Activated naive CD4-positive, alpha-beta T cell treated with anti-CD3 and anti-CD28 coated beads, Interleukin-2, amount 50 U/mL, for 72 hours (primary cell): ENCODE results near the gene BIN1. TPM values are rescaled to one million over a fixed set of nuclear protein-coding genes. Genes with fewer than 3 reads are reported as not detected.

Source experiments
- ATAC-seq, 2 donors: fragments of 150-1000 bp; cut with Tn5 transposase; 2 replicates each; pipeline ENCODE4 v1.10.0; 2021; ENCODE audit warnings: mild to moderate bottlenecking in 2 of 2, moderate library complexity in 2 of 2
- DNase-seq, 2 donors: peaks; one replicate each; pipeline ENCODE4 v3.0.0; 2021 to 2022; ENCODE audit warnings: low spot score in 2 of 2
- H3K27ac Mint-ChIP-seq, 2 donors: one replicate each; pipeline ENCODE4 v1.8.0; 2022; ENCODE audit warnings: mild to moderate bottlenecking in 2 of 2, mixed read lengths in 2 of 2
- H3K36me3 Mint-ChIP-seq, 2 donors: one replicate each; pipeline ENCODE4 v1.8.0; 2022; ENCODE audit warnings: mixed read lengths in 2 of 2
- H3K9me3 Mint-ChIP-seq, 2 donors: one replicate each; pipeline ENCODE4 v1.8.0; 2022; ENCODE audit warnings: mixed read lengths in 2 of 2
- total RNA-seq, 2 donors: library from RNA; stranded (reverse); gene quantifications; one replicate each; pipeline ENCODE4 v1.2.3, GENCODE V29; 2022

Gene BIN1
- total RNA-seq, 2 donors from 2014 or later, result 43.0 to 98.3 TPM

DNA sequence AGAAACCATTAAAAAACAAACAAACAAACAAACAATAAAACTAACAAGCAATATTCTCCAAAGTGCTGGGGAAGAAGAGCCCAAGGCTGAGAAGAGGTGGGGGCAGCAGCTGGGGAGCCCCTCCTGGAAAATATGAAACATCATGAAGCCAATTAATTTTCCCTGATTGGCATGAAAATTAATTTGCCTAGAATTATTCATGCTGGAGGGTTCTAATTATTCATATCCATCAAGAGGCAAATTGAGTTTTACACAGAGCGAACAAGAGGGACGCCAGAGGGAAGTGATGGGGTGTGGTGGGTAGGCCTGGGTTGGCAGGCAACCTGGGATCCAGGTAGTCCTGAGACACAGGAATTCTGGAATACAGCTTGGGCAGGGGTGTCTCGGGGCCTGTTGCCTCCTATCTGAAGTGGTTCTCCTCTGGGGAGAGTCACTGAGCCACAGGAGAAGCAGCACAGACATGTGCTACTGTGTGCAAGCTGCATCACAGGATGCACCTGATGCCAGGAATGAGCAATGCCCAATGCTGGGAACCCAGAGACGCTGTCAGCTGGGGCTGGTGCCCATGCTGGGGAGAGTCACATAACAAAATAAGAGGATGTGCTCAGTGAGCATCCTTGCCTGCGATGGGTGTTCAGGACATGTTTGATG is 107.7 kb downstream of the BIN1 start:
- ATAC-seq, result peak in 1 of 2 donors; percentile 43
- no peak for DNase-seq
- H3K9me3 Mint-ChIP-seq, result no peaks in the 10 kb centered on the region
- H3K36me3 Mint-ChIP-seq, result no peaks in the 10 kb centered on the region
- no peak overlapping the region for H3K27ac Mint-ChIP-seq

DNA sequence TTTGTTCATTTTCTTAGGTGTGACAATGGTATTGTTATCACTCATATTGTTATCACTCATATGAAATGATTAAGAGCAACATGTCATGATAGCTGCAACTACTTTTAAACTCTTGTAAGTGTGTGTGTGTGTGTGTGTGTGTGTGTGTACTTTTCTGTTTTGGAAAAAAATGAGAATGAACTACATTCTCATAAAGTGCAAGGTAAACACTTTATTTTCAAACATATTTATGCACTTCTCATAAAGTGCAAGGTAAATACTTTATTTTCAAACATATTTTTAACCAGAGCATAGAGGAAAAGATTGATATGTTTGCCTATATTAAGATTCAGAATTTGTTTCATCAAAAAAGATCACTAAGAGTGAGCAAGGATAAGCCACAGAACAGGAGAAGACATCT is 108.5 kb downstream of the BIN1 start:
- ATAC-seq, result no peak
- DNase-seq, result no peak
- Mint-ChIP-seq H3K9me3 (no peaks in the 10 kb centered on the region), H3K36me3 (no peaks in the 10 kb centered on the region), H3K27ac (no peak overlapping the region)

Other genes starting within 250 kb of the BIN1 start
- not detected for gene TEX51, start 208.3 kb downstream of the BIN1 start, total RNA-seq
- gene CYP27C1, start 113.1 kb upstream of the BIN1 start, total RNA-seq, result not detected
- 10 to 100 TPM; 51.8 to 54.8 TPM for gene ERCC3, start 187.0 kb upstream of the BIN1 start, total RNA-seq